ENCODE data around the gene SNX14.

The SNX14 gene

DNA sequence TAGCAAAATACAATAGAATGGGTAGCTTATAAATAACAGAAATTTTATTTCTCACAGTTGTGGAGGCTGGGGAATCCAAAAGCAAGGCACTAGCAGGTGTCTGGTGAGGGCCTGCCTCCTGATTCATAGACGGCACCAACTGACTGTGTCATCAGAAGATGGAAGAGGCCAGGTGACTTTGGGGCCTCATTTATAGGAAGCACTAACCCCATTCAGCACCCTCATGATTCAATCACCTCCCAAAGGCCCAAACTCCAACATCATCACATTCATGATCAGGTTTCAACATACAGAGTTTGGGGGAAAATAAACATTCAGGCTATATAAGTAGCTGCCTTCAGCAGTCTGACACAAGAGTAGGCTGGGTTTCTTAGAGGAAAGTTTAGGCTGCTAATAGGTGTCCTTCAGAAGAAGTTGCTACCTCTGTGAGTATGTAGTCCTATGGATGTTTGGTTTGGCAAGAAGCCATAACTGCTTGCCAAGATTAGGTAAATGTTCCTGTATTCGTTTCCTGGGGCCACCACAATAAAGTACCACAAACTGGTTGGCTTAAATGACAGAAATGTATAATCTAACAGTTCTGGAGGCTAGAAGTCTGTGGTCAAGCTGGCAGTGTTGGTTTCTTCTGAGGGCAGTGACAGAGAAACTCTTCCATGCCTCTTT is 94.9 kb downstream of the SNX14 start:
- TF ChIP-seq POLR2AphosphoS5 (IDR thresholded peaks at IDR 0.05; ENCODE audit: low read depth, low read length) (no peak), SIN3A (IDR thresholded peaks at IDR 0.05; ENCODE audit: borderline replicate concordance, insufficient read depth, low read length) (no peak), TAF1 (IDR thresholded peaks at IDR 0.05; ENCODE audit: borderline replicate concordance, insufficient read depth, low read length) (no peak), FOXP2 (optimal IDR thresholded peaks at IDR 0.05; ENCODE audit: borderline replicate concordance, extremely low read depth, extremely low read length, insufficient read depth) (no peak)
- TF ChIP-seq, protein P1, sequence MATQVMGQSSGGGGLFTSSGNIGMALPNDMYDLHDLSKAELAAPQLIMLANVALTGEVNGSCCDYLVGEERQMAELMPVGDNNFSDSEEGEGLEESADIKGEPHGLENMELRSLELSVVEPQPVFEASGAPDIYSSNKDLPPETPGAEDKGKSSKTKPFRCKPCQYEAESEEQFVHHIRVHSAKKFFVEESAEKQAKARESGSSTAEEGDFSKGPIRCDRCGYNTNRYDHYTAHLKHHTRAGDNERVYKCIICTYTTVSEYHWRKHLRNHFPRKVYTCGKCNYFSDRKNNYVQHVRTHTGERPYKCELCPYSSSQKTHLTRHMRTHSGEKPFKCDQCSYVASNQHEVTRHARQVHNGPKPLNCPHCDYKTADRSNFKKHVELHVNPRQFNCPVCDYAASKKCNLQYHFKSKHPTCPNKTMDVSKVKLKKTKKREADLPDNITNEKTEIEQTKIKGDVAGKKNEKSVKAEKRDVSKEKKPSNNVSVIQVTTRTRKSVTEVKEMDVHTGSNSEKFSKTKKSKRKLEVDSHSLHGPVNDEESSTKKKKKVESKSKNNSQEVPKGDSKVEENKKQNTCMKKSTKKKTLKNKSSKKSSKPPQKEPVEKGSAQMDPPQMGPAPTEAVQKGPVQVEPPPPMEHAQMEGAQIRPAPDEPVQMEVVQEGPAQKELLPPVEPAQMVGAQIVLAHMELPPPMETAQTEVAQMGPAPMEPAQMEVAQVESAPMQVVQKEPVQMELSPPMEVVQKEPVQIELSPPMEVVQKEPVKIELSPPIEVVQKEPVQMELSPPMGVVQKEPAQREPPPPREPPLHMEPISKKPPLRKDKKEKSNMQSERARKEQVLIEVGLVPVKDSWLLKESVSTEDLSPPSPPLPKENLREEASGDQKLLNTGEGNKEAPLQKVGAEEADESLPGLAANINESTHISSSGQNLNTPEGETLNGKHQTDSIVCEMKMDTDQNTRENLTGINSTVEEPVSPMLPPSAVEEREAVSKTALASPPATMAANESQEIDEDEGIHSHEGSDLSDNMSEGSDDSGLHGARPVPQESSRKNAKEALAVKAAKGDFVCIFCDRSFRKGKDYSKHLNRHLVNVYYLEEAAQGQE (IDR thresholded peaks at IDR 0.05; ENCODE audit: insufficient read depth in 1 of 2, low read depth in 2 of 2, low read length in 2 of 2): no peak

GRCh38 chr6:85496856-85497255 is 96.8 kb downstream of the SNX14 start:
- TF ChIP-seq, protein P1 (IDR thresholded peaks at IDR 0.05; ENCODE audit: insufficient read depth in 1 of 2, low read depth in 2 of 2, low read length in 2 of 2): no peak
- TF ChIP-seq TAF1 (IDR thresholded peaks at IDR 0.05; ENCODE audit: borderline replicate concordance, insufficient read depth, low read length) (no peak), SIN3A (IDR thresholded peaks at IDR 0.05; ENCODE audit: borderline replicate concordance, insufficient read depth, low read length) (no peak), FOXP2 (optimal IDR thresholded peaks at IDR 0.05; ENCODE audit: borderline replicate concordance, extremely low read depth, extremely low read length, insufficient read depth) (no peak), POLR2AphosphoS5 (IDR thresholded peaks at IDR 0.05; ENCODE audit: low read depth, low read length) (no peak)

DNA sequence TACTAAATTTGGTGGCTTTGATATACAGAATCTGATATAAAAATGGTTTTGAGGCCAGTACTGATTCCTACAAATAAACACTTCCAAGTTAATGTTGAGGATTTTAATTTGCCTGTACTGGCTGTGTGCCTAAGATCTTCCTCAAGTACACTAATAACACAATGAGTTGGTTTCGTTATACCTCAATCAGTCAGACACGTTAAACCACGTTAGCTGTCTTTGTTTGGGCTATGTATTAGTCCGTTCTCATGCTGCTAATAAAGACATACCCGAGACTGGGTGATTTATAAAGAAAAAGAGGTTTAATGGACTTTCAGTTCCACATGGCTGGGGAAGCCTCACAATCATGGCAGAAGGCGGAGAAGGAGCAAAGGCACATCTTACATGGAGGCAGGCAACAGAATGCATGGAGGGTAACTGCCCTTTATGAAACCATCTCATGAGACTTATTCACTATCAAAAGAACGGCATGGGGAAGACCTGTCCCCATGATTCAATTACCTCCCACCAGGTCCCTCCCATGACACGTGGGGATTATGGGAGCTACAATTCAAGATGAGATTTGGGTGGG is 97.6 kb downstream of the SNX14 start:
- TF ChIP-seq, protein P1 (IDR thresholded peaks at IDR 0.05; ENCODE audit: insufficient read depth in 1 of 2, low read depth in 2 of 2, low read length in 2 of 2): no peak
- no peak for TF ChIP-seq TAF1 (IDR thresholded peaks at IDR 0.05; ENCODE audit: borderline replicate concordance, insufficient read depth, low read length)
- no peak for TF ChIP-seq POLR2AphosphoS5 (IDR thresholded peaks at IDR 0.05; ENCODE audit: low read depth, low read length)
- no peak for TF ChIP-seq SIN3A (IDR thresholded peaks at IDR 0.05; ENCODE audit: borderline replicate concordance, insufficient read depth, low read length)
- TF ChIP-seq FOXP2 (optimal IDR thresholded peaks at IDR 0.05; ENCODE audit: borderline replicate concordance, extremely low read depth, extremely low read length, insufficient read depth): no peak

- TF ChIP-seq, protein P1 (IDR thresholded peaks at IDR 0.05; ENCODE audit: insufficient read depth in 1 of 2, low read depth in 2 of 2, low read length in 2 of 2): no peak
- TF ChIP-seq TAF1 (IDR thresholded peaks at IDR 0.05; ENCODE audit: borderline replicate concordance, insufficient read depth, low read length) (no peak), POLR2AphosphoS5 (IDR thresholded peaks at IDR 0.05; ENCODE audit: low read depth, low read length) (no peak), SIN3A (IDR thresholded peaks at IDR 0.05; ENCODE audit: borderline replicate concordance, insufficient read depth, low read length) (no peak), FOXP2 (optimal IDR thresholded peaks at IDR 0.05; ENCODE audit: borderline replicate concordance, extremely low read depth, extremely low read length, insufficient read depth) (no peak)
Measured at GRCh38 chr6:85494547-85495536, 98.8 kb downstream of the SNX14 start.

All from PFSK-1 (cell line).